NCI-H526 (cell line): Measurements from ENCODE around the gene RRP1B.
"Not testable (repeated sequence)": the region's sequence is repeated elsewhere in the genome, so short reads cannot be mapped to it uniquely, and the experiment has no call there.

ENCODE experiments used
- DNase-seq, 2 experiments: peaks; one replicate each; lab custom pipeline; 2025; lab: John Stamatoyannopoulos, UW

Gene RRP1B

DNA sequence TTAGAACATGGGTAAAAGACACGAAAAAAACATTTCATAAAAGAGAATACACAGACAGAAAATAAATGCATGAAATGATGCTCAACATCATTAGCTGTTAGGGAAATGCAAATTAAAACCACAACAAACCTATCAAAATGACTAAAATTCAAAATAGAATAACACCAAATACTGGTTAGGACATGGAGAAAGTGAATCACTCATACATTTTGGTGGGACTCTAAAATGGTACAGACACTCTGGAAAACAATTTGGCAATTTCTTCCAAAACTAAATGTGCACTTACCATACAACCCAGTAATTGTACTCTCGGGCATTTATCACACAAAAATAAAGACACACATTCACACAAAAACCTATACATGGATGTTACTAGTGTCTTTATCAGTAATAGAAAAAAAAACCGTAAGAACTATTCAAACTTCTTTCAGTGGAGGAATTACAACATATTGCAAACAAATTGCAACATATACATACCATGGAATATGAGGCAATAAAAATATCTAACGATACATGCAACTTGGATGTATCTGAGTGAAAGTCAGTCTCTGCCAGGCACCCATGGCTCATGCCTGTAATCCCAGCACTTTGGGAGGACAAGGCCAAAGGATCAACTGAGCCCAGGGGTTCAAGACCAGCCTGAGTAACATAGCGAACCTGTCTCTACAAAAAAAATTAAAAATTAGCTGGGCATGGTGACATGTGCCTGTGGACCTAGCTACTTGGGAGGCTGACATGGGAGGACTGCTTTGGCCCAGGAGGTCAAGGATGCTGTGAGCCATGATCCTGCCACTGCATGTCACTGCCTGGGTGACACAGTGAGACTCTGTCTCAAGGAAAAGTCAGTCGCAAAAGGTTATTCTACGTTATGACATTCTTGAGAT is 19.6 kb upstream of the RRP1B start:
- no peak for DNase-seq

DNA sequence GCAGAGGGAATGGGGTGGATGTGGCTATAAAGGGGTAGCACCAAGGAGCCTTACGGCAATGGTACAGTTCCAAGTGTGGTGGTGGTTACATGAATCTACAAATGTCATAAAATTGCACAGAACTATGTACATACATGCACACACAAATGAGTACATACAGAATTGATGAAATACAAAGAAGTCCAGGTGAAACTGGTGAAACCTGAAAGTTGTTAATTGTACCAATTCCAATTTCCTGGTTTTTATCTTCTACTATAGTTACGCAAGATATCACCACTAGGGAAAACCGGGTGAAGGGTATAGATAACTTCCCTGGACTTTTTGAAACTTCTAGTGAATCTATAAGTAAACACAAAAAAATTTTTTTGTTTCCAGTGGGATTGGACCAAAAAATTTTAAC is 19.0 kb upstream of the RRP1B start:
- DNase-seq = no peak

DNA sequence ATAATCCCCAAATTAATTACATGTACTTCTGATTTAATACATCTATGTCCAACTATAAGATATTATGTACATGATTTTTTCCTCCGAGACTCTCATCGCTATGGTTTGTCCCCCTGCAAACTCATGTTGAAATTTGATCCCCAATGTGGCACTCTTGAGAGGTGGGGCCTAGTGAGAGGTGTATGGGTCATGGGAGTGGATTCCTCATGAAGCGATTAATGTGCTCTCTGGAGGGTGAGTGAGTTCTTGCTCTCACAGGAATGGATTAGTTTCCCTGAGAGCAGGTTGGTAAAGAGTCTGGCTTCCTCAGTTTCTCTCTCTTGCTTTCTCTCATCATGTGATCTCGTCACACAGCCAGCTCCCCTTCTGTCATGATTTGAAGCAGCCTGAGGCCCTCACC is 16.2 kb upstream of the RRP1B start:
- no peak for DNase-seq

DNA sequence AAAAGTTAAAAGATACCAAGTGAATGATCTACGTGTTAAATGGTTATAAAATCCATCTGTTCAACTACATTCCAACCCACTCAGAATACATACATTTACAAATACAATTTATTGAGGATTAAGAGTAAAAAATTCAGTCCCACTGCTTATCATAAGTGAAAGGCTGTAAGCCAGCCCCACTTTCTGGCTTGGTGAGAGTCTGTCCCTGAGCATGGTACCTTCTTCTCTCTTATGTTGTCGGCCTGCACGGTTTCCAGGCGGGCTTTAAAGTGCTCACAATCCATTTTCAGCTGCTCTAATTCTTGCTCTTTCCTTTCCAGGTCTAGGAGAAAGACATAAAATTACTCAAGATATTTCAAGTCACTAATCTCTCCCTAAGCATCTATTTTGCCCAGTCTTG is 15.3 kb upstream of the RRP1B start:
- no peak for DNase-seq

DNA sequence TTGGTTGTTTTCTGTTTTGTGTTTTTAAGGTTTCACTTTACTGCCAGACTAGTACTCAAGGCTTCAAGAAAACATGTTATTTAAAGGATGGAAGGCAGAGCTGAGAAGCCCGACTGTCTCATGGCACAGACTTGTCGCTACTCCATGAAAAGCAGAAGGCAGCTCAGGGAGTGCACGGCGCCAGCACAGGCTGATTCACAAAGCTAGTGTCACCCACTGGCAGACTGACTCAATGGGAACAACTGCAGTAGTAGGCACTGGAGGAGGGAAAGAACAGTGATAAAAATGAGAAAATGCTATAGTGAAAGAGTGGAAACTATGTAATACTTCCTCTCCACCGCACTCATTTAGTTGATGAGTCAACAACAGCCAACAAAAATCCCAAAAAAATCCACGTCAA is 14.8 kb upstream of the RRP1B start:
- no peak for DNase-seq

DNA sequence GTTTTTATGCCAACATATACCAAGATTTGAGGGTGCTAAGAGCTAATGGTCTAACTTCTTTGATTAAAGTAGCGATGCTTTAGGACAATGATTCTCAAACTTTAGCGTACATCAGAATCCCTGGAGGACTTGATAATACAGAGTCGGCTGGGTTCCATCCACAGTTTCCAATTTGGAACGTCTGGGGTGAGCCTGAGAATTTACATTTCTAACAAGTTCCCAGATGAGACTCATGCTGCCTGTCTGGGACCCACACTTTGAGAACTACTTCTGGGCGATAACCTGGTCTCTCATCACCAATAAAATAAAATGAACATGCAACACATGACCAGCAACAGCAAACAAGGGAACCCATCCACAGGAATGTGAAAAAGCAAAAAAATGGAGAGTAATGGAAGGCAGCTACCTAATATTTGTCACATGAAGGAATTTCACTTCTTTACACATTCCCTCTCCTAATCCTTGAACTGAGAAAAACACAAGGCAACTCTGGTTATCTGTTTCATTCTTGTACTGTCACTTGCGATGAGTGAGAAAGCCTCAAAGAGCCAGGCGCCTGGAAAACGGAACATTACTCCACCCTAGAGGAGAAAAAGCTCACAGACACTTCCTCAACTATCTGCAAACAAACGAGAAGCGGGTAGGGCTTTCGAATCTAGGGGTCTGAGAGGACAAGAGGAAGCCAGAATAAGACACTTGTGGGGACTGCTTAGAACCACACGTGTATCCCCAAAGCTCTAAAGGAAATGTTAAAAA is 14.0 kb upstream of the RRP1B start:
- peak in 1 of 2 experiments; percentile 61 for DNase-seq

- no peak for DNase-seq
Measured at GRCh38 chr21:43645976-43646375, 13.4 kb upstream of the RRP1B start.

- DNase-seq = peak; percentile 79 to 93
Measured at GRCh38 chr21:43646550-43647260, 12.7 kb upstream of the RRP1B start.

GRCh38 chr21:43648171-43648570 is 11.2 kb upstream of the RRP1B start:
- no peak for DNase-seq

DNA sequence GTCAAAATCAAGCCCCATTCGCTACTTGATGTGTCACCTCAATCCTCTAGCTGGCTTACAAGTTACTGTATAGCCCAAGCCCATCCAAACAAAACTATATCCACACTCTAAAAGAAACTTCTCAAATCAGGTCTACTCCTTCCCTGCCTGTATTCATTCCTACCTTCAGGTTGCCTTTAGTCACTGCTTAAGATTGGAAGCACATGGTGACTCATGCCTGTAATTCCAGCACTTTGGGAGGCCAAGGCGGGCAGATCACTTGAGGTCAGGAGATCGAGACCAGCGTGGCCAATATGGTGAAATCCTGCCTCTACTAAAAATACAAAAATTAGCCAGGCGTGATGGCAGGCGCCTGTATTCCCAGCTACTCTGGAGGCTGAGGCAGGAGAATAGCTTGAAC is 7.4 kb upstream of the RRP1B start:
- DNase-seq = not testable (repeated sequence)

GRCh38 chr21:43652616-43653015 is 6.7 kb upstream of the RRP1B start:
- DNase-seq = no peak

DNA sequence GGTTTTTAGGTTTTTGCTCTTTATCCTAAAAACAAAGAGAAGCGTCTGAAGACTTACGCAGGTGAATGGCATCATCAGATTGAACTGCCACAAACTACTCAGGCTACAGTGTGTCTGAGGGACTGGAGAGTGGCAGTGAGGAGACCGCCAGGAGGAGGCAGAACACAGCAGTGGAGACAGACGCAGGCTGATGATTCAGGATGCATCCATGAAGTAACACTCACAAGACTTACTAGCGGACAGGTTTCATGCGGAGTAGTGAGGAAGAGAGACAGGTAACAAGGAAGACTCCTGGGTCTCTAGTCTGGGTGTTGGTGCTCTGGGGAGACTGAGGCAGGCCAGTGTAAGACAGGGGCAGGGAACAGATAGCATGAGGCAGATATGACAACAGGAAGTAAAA is 5.7 kb upstream of the RRP1B start:
- no peak for DNase-seq

DNA sequence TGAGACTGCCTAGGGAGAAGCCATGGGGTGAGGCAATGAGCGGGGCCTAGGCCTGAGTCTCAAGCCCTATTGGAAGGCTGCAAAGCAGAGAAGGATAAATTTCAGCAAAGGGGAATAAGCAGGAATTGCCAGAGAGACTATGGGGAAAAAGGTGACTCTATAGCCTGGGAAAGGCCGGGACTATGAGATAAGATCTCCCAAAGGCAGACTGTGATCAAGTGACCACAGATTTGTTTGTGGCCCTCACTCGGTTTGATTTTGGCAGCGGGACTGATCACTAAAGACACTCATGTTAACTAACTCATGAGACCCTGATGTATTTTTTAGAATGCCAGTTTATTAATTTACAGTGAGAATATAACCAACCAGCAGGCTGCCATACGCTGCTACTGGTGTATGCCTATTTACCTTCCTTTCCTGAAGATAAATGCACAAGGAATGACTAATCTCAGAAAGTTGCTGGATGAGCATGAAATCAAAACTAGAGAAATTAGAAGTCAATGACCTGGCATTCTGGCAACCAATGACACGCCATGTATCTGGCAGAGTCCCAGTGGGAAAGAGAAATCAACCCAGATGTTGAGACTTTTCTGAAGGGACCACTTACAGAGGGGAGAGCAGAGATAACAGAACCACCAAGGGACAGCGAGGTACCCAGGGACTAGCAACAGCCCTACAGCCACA is 4.4 kb upstream of the RRP1B start:
- DNase-seq = no peak

GRCh38 chr21:43657355-43658087 is 1.8 kb upstream of the RRP1B start:
- no peak for DNase-seq

- DNase-seq = no peak
Measured at GRCh38 chr21:43658088-43658741, 1.1 kb upstream of the RRP1B start.

DNA sequence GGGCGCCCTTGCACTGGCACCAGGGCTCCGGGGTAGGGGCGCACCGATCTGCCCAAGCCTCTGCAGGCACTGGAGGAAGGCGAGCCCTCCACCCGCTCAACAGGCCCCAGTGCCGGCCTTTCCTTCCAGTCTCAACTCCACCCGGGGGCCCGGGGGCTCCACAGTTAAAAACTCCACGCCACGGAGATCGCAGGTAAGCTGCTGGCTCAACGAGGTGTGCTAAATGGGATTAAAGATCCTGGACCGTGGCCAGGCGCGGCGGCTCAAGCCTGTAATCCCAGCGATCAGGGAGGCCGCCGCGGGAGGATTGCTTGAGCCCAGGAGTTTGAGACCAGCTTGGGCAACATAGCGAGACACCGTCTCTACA is 608 bp upstream of the RRP1B start:
- DNase-seq = no peak

DNA sequence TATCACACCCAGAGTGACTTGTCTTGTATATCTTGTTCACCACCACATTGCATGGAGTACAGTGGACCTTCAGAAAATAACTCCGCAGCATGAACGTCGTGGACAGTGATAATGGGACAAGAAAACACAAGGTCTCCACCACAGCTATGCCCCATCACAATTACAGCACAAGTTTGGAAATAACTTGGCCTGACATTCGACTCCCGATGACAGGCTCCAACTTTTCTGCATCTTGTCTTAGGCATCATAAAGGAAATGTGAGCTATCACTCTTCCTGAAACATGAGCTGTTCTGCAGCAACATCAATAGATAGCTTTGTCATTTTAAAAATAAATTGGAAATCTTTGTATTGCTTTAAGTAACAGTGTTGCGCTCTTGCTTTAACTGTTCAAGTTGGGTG is 2.9 kb downstream of the RRP1B start:
- DNase-seq = no peak

DNA sequence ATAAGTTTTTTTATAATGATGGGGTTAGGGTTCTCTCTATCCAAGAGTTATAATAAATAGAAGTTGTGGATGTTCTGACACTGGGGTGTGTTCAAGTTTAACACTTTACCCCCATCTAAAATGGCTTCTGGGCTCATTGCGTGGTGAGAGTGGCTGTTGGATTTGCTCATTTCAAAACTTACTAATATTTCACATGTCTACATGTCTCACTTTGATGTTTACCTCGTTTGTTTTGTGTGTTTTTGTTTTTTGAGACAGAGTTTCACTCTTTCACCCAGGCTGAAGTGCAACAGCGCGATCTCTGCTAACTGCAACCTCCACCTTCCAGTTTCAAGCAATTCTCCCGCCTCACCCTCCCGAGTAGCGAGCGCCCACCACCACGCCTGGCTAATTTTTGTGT is 3.7 kb downstream of the RRP1B start:
- DNase-seq = no peak

GRCh38 chr21:43664358-43664757 is 5.0 kb downstream of the RRP1B start:
- no peak for DNase-seq

DNA sequence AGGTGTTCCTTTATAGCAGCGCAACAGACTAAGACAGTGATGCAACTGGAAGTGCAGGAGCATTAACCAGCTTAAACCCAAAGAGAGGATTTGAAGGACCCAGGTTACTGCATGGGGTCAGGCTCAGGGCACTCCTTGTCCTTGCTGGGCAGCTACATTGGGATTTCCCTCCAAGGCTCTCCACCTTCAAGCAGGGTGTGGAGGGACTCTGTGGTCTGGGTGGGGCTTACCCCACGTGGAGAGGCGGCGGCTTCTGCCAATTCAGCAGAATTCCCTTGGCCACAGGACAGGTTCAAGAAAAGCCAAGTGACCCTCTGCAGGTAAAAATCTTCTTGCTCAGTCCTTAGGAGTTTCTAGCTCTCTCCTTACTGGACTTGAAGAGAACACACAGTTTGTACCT is 6.5 kb downstream of the RRP1B start:
- DNase-seq = no peak
